Measurements from ENCODE around the gene VAMP5.

VAMP5 gene

DNA sequence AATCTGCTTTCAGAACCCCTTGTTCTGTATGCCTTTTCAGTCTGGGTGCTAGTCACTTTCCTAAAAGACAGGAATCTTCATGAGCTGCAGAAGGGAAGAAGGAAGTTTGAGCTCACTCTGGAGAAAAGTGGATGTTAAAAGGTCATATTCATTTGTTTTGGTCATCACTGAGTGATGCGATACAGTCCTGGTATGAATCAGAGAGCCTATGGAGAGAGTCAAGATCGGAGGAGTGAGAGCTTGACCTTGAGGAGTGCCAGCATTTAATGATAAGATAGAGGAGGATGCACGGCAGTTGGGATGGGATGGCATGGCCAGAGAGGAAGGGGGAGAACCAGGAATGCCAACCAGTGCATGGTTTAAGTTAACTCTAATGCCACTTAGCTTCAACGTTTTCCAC is 51.4 kb downstream of the VAMP5 start:
- DNase-seq (ENCODE audit: low read depth in 2 of 2), result no peak

DNA sequence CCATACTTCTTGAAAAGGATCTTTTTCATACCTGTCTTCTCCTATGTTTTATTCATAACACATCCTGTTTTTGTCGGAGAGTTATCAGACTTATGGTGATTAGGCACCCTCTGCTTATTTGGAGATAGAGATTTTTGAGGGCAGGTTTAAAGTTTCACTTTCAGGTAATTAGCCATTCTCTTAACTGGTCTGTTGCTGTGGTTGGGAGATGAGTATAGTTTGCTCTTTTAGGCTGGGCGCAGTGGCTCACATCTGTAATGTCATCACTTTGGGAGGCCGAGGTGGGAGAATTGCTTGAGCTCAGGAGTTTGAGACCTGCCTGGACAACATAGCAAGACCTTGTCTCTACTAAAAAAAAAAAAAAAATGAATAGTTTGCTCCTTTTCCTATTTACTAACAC is 58.5 kb downstream of the VAMP5 start:
- DNase-seq (ENCODE audit: low read depth in 2 of 2), result no peak
